NCI-H1105 (cell line): ENCODE data around the gene CIT.

Experiments used
- DNase-seq: peaks from one replicate; lab custom pipeline; 2025; lab: John Stamatoyannopoulos, UW

The CIT gene

GRCh38 chr12:119642986-119643385 lies 234.1 kb downstream of the CIT start:
- no peak for DNase-seq
